HepG2 (cell line): ENCODE data around the gene KIAA1217. TPM values are rescaled to one million over a fixed set of nuclear protein-coding genes. Genes with fewer than 3 reads are reported as not detected.

Experiments used
- ATAC-seq: fragments of 200-7000 bp; cut with Tn5 transposase; 3 replicates; pipeline ENCODE4 v1.9.1; 2020; ENCODE audit warnings: mild to moderate bottlenecking, moderate library complexity
- BruUV-seq: library from RNA; stranded (reverse); fragments of 400-500 nt; replicated peaks from 2 replicates; lab custom pipeline; 2021; lab: Mats Ljungman, UMichigan
- CTCF ChIA-PET: fragments of 300-600 bp; formaldehyde crosslinking; extraction: SDS; loops from one replicate; lab custom pipeline; 2021; ENCODE audit warnings: low total read pairs, inconsistent platforms, low intra/inter-chr PET ratio; lab: Yijun Ruan, JAX
- POLR2A ChIA-PET: fragments of 350-600 bp; sonication (Branson Sonifier 250); formaldehyde crosslinking; loops from one replicate; lab custom pipeline; 2020; ENCODE audit warnings: antibody characterized with exemption, inconsistent platforms; lab: Yijun Ruan, JAX
- DNase-seq: peaks from one replicate; pipeline ENCODE4 v3.0.0-alpha.2; 2015; ENCODE audit warnings: low spot score
- FAIRE-seq: peaks from 3 replicates; lab custom pipeline; 2011; peaks lifted over from hg19 to GRCh38; lab: Jason Lieb, UNC
- H2AFZ ChIP-seq: one replicate; pipeline ENCODE4 v1.6.1; 2011; ENCODE audit warnings: low read length, inconsistent platforms
- H3K27ac ChIP-seq: fragments of 300-600 bp; 3 replicates; pipeline ENCODE4 v1.8.0; 2011; ENCODE audit warnings: mixed run types, mild to moderate bottlenecking, mixed read lengths, low read length, inconsistent platforms; ENCODE audit not compliant: insufficient read depth; ENCODE audit errors: extremely low read length
- H3K27me3 ChIP-seq, 2 experiments: fragments of 200-600 bp in 1 of 2; 2 replicates in 1 of 2; 3 replicates in 1 of 2; pipeline versions ENCODE4 v1.6.0 to v1.8.0; 2011; ENCODE audit warnings: low read length in 2 of 2, mild to moderate bottlenecking in 2 of 2, moderate library complexity in 2 of 2, inconsistent platforms in 1 of 2; ENCODE audit not compliant: insufficient read depth in 2 of 2, control insufficient read depth in 1 of 2
- H3K36me3 ChIP-seq, 2 experiments: fragments of 200-600 bp in 1 of 2; replicated peaks in 1 of 2; 2 replicates in 1 of 2; 3 replicates in 1 of 2; pipeline versions ENCODE4 v1.5.1 to v1.8.0; 2011; ENCODE audit warnings: low read length in 2 of 2, inconsistent platforms in 1 of 2; ENCODE audit not compliant: insufficient read depth in 2 of 2, control insufficient read depth in 1 of 2
- H3K4me1 ChIP-seq: 2 replicates; pipeline ENCODE4 v1.5.1; 2012; ENCODE audit warnings: low read length, inconsistent platforms; ENCODE audit not compliant: insufficient read depth
- H3K4me2 ChIP-seq: 2 replicates; pipeline ENCODE4 v1.6.0; 2011; ENCODE audit warnings: low read depth, low read length, inconsistent platforms
- H3K4me3 ChIP-seq, 3 experiments: fragments of 200-600 bp in 1 of 3; sonication (generic), shearing (Covaris generic) in 1 of 3; replicated peaks in 1 of 3; 2 replicates each; pipeline ENCODE4 v1.5.1; 2011 to 2016; ENCODE audit warnings: low read length in 3 of 3, inconsistent platforms in 2 of 3, low read depth in 2 of 3, mild to moderate bottlenecking in 2 of 3, control low read depth in 1 of 3, mixed read lengths in 1 of 3; ENCODE audit not compliant: insufficient read depth in 1 of 3
- H3K79me2 ChIP-seq: one replicate; pipeline ENCODE4 v1.6.1; 2011; ENCODE audit warnings: low read length, inconsistent platforms; ENCODE audit not compliant: insufficient read depth
- H3K9ac ChIP-seq: 2 replicates; pipeline ENCODE4 v1.6.0; 2011; ENCODE audit warnings: mild to moderate bottlenecking, low read depth, low read length, inconsistent platforms; ENCODE audit not compliant: insufficient read depth
- H3K9me3 ChIP-seq: 2 replicates; pipeline ENCODE4 v1.5.1; 2012; ENCODE audit warnings: mild to moderate bottlenecking, low read length
- H4K20me1 ChIP-seq: 2 replicates; pipeline ENCODE4 v1.6.0; 2011; ENCODE audit warnings: inconsistent platforms, mild to moderate bottlenecking, low read length, moderate library complexity; ENCODE audit not compliant: insufficient read depth
- MAFG ChIP-seq: sonication (generic); formaldehyde crosslinking; IDR thresholded peaks from 2 replicates; pipeline ENCODE4 v1.5.1; 2020; ENCODE audit warnings: mild to moderate bottlenecking, missing genetic modification reagents
- MEIS1 ChIP-seq: sonication (generic); formaldehyde crosslinking; IDR thresholded peaks from 2 replicates; pipeline ENCODE4 v1.9.0; 2021; ENCODE audit warnings: mild to moderate bottlenecking, missing genetic modification reagents, moderate library complexity, borderline replicate concordance
- PPARG ChIP-seq: conservative IDR thresholded peaks from 2 replicates; pipeline ENCODE4 v1.6.1; 2016; ENCODE audit warnings: missing biosample characterization, missing genetic modification reagents
- SMYD3 ChIP-seq: sonication (generic); formaldehyde crosslinking; IDR thresholded peaks from 2 replicates; pipeline ENCODE4 v1.8.1; 2023; ENCODE audit warnings: mild to moderate bottlenecking, missing genetic modification reagents
- YEATS4 ChIP-seq: sonication (generic); formaldehyde crosslinking; IDR thresholded peaks from 2 replicates; pipeline ENCODE4 v1.4.0; 2020; ENCODE audit warnings: missing genetic modification reagents, borderline replicate concordance
- ZFY ChIP-seq: sonication (generic); formaldehyde crosslinking; IDR thresholded peaks from 2 replicates; pipeline ENCODE4 v1.4.0; 2020; ENCODE audit warnings: missing genetic modification reagents
- ZNF20 ChIP-seq: sonication (generic); formaldehyde crosslinking; IDR thresholded peaks from 2 replicates; pipeline ENCODE4 v1.4.0; 2020; ENCODE audit warnings: mild to moderate bottlenecking, moderate library complexity, missing genetic modification reagents
- ZNF230 ChIP-seq: sonication (generic); formaldehyde crosslinking; IDR thresholded peaks from 2 replicates; pipeline ENCODE4 v1.4.0; 2020; ENCODE audit warnings: mild to moderate bottlenecking, missing genetic modification reagents
- ZNF550 ChIP-seq: sonication (generic); formaldehyde crosslinking; IDR thresholded peaks from 2 replicates; pipeline ENCODE4 v1.4.0; 2020; ENCODE audit warnings: mild to moderate bottlenecking, missing genetic modification reagents, borderline replicate concordance
- ZNF724P ChIP-seq: sonication (generic); formaldehyde crosslinking; IDR thresholded peaks from 2 replicates; pipeline ENCODE4 v1.8.0; 2022; ENCODE audit warnings: missing genetic modification reagents, borderline replicate concordance
- ZSCAN29 ChIP-seq: sonication (generic); formaldehyde crosslinking; conservative IDR thresholded peaks from 2 replicates; pipeline ENCODE4 v1.4.0; 2020; ENCODE audit warnings: mild to moderate bottlenecking, missing genetic modification reagents
- ZZZ3 ChIP-seq: sonication (generic); formaldehyde crosslinking; IDR thresholded peaks from 2 replicates; pipeline ENCODE4 v1.4.0; 2020; ENCODE audit warnings: missing genetic modification reagents, mild to moderate bottlenecking, borderline replicate concordance
- WGBS: methylation state at CpG from one replicate; pipeline ENCODE4 v1.1.6; 2017; ENCODE audit warnings: low lambda C conversion rate; 5-methylcytosine and 5-hydroxymethylcytosine counted together
- in situ Hi-C: cut with HindIII; loops from 2 replicates; pipeline ENCODE4 v1.10.0; 2017; ENCODE audit warnings: low pct_unique_long_range_greater_than_20kb; ENCODE audit not compliant: extremely low pct_ligation_motif_present
- intact Hi-C: fragments of 100-400 bp; cut with micrococcal nuclease; formaldehyde crosslinking; loops from one replicate; pipeline ENCODE4 v1.10.0; 2022; ENCODE audit not compliant: unreplicated experiment
- polyA plus RNA-seq, 8 experiments: library from polyadenylated mRNA; depleted of rRNA in 3 of 8; stranded (reverse) in 7 of 8; unstranded in 1 of 8; fragments of >200 nt; fragmentation: Illumina TruSeq in 4 of 8; extraction: Trizol in 4 of 8; gene quantifications; 2 replicates each; pipeline versions ENCODE4 v1.2.1 to v1.2.3, GENCODE V29; 2011 to 2016; ENCODE audit warnings: low read depth in 4 of 8, missing spikeins in 1 of 8, mixed read lengths in 1 of 8; ENCODE audit not compliant: insufficient read depth in 1 of 8
- total RNA-seq, 5 experiments: library from RNA; depleted of rRNA; stranded (reverse); fragments of >200 nt; fragmentation: Illumina TruSeq; extraction: Trizol; gene quantifications; 2 replicates each; pipeline ENCODE4 v1.2.3, GENCODE V29; 2016; ENCODE audit warnings: low read depth in 1 of 5
- TF ChIP-seq, protein P1 (sequence below): conservative IDR thresholded peaks from 2 replicates; pipeline ENCODE4 v1.6.1; 2018; ENCODE audit warnings: missing genetic modification reagents

The KIAA1217 gene
- total and polyA plus RNA-seq, 2 of the 13 experiments (the other 11 are each of a cell fraction or from before 2014, with no cell fraction given), result 4.6 to 10.9 TPM

- H2AFZ ChIP-seq, result no peak overlapping the region
- H3K36me3 ChIP-seq, result peaks cover 10 to 18% of the 10 kb centered on the region in 2 experiments; a peak in 4 of 5 replicates
- ChIA-PET POLR2A (no interaction called here), CTCF (no interaction called here)
- peaks cover 28% of the 10 kb centered on the region for H3K79me2 ChIP-seq
- FAIRE-seq (no peak), DNase-seq (no peak), ATAC-seq (no peak)
- no peak overlapping the region for H3K4me2 ChIP-seq
- no peak overlapping the region for H3K9ac ChIP-seq
- 95% methylated on average over 8 of the region's 8 CpGs for WGBS
- H3K9me3 ChIP-seq, result no peaks in the 10 kb centered on the region
- intact Hi-C loops (loop anchor here (10.0 kb wide), 1 partner anchor 85 kb away; no protein-coding TSS in a partner anchor), in situ Hi-C loops (no loop called here)
- H3K4me3 ChIP-seq, result no peak overlapping the region
- peaks cover 36% of the 10 kb centered on the region for H3K4me1 ChIP-seq
- H3K27me3 ChIP-seq, result no peaks in the 10 kb centered on the region
- no peaks in the 10 kb centered on the region for H4K20me1 ChIP-seq
- BruUV-seq, result no TSS peak
- TF ChIP-seq ZSCAN29 (CRISPR knock-in tag) (no peak), ZNF20 (CRISPR knock-in tag) (no peak), MAFG (CRISPR knock-in tag) (no peak), ZNF230 (CRISPR knock-in tag) (no peak), PPARG (CRISPR knock-in tag) (no peak), ZZZ3 (CRISPR knock-in tag) (no peak), ZFY (CRISPR knock-in tag) (no peak), ZNF724P (CRISPR knock-in tag) (no peak), SMYD3 (CRISPR knock-in tag) (no peak), MEIS1 (CRISPR knock-in tag) (no peak), YEATS4 (CRISPR knock-in tag) (no peak), ZNF550 (CRISPR knock-in tag) (no peak)
- TF ChIP-seq, protein P1, sequence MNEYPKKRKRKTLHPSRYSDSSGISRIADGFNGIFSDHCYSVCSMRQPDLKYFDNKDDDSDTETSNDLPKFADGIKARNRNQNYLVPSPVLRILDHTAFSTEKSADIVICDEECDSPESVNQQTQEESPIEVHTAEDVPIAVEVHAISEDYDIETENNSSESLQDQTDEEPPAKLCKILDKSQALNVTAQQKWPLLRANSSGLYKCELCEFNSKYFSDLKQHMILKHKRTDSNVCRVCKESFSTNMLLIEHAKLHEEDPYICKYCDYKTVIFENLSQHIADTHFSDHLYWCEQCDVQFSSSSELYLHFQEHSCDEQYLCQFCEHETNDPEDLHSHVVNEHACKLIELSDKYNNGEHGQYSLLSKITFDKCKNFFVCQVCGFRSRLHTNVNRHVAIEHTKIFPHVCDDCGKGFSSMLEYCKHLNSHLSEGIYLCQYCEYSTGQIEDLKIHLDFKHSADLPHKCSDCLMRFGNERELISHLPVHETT (CRISPR knock-in tag), result no peak
- H3K27ac ChIP-seq, result no peak overlapping the region
These were observed 261.1 kb downstream of the KIAA1217 start for GRCh38 chr10:24469993-24470392.
